ENCODE measurements around the gene LRPAP1.
A peak's percentile ranks its signal among the peaks of the same experiment; 100 is the strongest.
"Not testable (repeated sequence)": the region's sequence is repeated elsewhere in the genome, so short reads cannot be mapped to it uniquely, and the experiment has no call there.

Gene LRPAP1

DNA sequence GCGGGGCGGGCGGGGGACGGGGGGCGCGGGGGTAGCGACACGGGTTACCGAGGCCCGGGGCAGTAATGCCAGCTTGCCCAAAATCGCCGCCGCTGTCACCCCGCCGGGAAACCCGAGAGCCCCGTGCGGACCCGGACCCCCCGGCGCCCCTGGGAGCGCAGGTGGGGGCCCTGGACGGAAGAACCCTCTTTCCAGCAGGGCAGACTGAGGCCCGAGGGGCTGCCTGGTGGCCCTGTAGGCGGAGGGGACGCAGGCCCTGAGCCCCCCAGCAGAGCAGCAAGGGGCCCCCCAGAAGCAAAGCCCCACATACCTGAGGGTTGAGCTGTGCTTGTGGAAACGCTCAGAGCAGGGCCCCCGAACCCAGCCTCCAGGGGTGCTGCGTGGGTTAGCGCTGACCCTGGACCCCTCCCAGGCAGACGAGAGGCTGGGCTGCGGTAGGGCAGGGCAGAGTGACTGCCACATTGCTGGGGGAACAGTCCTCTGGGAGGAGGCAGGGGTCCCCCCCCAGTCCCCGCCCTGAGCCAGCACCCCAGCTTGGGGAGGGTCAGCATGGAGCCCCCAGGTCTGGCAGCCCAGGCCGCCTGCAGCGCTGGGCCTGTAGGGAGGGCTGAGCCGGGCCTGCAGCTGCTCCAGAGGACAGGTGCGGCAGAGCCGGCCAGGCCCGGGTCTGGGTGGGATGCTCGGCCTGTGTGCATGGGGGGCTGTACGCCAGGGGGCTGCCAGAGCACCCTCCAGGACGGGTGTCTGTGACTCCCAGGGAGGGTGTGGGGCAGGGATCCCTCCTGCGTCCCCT is 68.5 kb downstream of the LRPAP1 start:
- Mint-ChIP-seq H3K27ac (no peak overlapping the region), H3K4me3 (no peak overlapping the region), H3K4me1 (peaks cover 2 to 12% of the 10 kb centered on the region in 2 donors), H3K27me3 (peaks cover 34 to 64% of the 10 kb centered on the region in 2 donors), H3K9me3 (peaks cover 4 to 8% of the 10 kb centered on the region in 2 donors), H3K36me3 (peaks cover 3% of the 10 kb centered on the region in 2 donors)
- no peak for ATAC-seq (replicated peaks)
- no peak for DNase-seq

DNA sequence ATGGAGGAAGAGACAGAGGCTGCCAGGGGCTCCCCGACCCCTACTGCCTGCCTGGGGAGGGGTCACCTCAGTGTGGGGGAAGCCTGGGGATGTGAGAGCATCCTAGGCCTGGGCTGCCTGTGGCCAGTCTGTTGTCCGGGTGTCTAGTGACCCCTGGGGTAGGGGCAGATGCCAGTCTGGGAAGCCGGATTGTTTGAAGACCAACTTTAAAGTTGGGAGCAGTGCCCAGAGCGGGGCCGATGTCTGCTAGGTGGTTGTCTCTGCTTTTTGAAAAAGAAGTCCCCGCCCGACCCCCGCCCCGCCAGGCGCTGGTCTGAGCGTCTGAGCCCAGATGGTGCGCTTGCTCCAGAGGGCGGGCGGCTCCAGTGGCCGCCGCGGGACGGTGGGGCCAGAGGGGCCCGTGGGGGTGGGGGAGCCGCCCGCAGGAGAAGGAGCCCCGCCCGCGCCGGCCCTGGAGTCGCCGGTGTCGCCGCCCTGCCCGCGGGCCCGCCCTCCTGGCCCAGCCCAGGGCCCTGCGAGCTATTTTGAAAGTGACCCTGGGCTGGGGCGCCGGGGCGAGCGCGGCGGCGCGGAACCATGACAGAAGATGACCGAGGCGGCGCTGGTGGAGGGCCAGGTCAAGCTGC is 69.3 kb downstream of the LRPAP1 start, which contains the start of gene DOK7:
Gene DOK7, plus strand, starts transcription at position 517 of the 626 bp plus-strand sequence. Its CDS starts 70 bp downstream, at position 587.
- Mint-ChIP-seq H3K27me3 (peaks cover 37 to 67% of the 10 kb centered on the region in 2 donors), H3K4me1 (peaks cover 2 to 12% of the 10 kb centered on the region in 2 donors), H3K36me3 (peaks cover 3% of the 10 kb centered on the region in 2 donors), H3K9me3 (peaks cover 4 to 8% of the 10 kb centered on the region in 2 donors), H3K27ac (no peak within 1 kb of the TSS), H3K4me3 (peak within 1 kb of the TSS; percentile 48 to 75)
- no peak for DNase-seq
- ATAC-seq (replicated peaks): peak; percentile 40 to 53

DNA sequence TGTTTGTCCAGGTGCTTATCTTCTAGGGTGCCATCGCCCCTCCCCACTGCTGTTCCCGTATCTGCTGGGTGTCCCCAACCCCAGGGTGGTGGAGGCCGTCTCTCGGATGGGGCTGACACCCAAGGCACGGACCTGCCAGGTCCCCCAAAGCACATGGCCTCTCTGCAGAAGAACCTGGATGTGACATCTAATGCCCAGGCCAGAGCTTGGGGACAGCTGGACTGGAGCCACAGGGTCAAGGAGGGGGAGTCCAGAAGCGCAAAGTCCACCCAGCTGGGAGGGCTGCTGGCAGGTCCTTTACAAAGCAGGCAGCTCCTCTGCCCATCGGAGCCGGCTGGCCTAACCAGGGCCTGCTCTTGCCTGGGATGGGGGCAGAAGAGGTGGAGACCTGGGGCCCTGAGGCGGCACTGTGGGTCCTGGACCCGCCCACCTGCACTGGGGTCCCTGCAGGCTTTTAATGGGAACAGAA is 69.9 kb downstream of the LRPAP1 start:
- DNase-seq (no peak), ATAC-seq (replicated peaks) (no peak)
- Mint-ChIP-seq H3K4me1 (peaks cover 2 to 12% of the 10 kb centered on the region in 2 donors), H3K9me3 (peaks cover 4 to 8% of the 10 kb centered on the region in 2 donors), H3K27me3 (peaks cover 37 to 67% of the 10 kb centered on the region in 2 donors), H3K36me3 (peaks cover 3% of the 10 kb centered on the region in 2 donors), H3K27ac (no peak overlapping the region), H3K4me3 (peak overlapping the region; percentile 41 to 75)

DNA sequence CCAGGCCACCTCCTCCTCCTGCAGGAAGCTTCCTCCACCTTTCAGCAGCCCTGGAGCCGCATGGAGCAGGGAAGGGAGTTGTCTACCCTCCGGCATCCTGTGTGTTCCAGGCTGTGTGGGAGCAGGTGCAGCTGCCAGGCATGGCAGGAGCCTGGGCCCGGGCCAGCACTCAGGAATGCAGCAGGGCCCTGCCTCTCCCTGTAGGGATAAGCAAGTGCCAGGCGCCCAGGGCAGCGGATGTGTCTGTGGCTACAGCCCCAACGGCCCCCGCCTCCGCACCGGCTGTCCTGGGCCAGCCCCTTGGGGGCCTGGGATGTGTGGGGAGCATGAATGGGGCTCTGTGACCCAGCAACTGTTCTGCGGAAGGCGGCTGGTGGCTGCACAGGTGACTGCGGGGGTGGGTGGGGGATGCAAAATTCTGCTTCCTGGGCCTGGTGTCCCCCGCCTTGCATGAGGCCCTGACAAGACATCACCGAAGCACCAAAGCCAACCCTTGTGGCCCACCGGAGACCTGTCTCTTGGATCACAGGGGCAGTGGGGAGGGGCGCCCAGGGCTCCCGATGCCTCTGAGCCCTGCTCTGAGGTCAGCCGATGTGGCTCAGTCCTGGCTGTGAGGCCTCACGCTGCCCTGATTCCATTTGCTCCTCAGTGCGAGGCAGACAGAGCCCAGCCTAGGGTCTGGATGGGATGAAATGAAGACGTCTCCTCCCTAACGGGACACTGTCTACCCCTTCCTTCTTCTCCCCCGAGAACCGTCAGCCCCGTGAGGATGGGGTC is 70.5 kb downstream of the LRPAP1 start:
- Mint-ChIP-seq H3K4me3 (no peak overlapping the region), H3K27me3 (peaks cover 37 to 67% of the 10 kb centered on the region in 2 donors), H3K9me3 (peaks cover 4 to 8% of the 10 kb centered on the region in 2 donors), H3K36me3 (peaks cover 3% of the 10 kb centered on the region in 2 donors), H3K4me1 (peaks cover 2 to 12% of the 10 kb centered on the region in 2 donors), H3K27ac (peak overlapping the region; percentile 25)
- ATAC-seq (replicated peaks) (peak in 1 of 2 donors; percentile 41), DNase-seq (no peak)

DNA sequence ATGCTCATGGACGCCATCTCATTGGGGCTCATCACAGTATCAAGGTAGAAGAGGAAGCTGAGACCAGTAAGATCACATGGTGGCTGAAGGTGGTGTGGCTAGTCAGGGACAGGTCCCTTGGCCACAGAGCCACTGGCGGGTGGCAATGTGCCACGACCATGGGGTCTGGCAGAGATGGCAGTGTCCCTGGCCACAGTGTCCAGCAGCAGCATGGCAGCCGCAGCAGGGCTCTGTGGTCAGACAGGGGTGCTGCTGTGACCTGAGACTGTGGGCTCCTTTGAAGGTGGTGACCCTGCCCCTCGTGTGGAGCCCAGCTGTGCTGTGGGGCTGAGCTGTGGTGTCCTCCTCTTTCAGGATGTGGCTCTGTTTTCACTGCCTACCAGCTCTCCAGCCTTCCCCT is 71.3 kb downstream of the LRPAP1 start:
- H3K27ac Mint-ChIP-seq: no peak overlapping the region
- ATAC-seq (replicated peaks): no peak
- H3K27me3 Mint-ChIP-seq: peaks cover 37 to 65% of the 10 kb centered on the region in 2 donors

DNA sequence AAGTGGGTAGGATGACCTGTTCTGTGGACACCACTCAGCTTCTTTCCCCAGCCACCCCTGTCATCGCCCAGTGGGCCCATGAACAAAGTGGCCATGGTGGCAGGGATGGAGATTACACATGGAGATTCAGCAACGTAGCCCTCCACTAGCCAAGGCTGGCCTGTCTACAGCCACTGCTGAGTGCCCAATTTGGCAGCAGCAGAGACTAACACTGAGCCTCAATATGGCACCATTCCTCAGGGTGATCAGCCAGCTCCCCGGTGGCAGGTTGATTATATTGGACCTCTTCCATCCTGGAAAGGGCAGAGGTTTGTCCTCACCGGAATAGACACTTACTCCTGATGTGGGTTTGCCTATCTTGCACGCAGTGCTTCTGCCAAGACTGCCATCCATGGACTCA is 73.1 kb downstream of the LRPAP1 start:
- not testable (repeated sequence) for H3K27ac Mint-ChIP-seq; ATAC-seq (replicated peaks); DNase-seq; H3K36me3 Mint-ChIP-seq; H3K4me3 Mint-ChIP-seq
- Mint-ChIP-seq H3K9me3 (peaks cover 14 to 16% of the 10 kb centered on the region in 2 donors), H3K27me3 (peaks cover 22 to 48% of the 10 kb centered on the region in 2 donors), H3K4me1 (peaks cover 2 to 12% of the 10 kb centered on the region in 2 donors)

More for the DNA sequence above, 71.3 kb downstream of the LRPAP1 start:
- H3K4me1 Mint-ChIP-seq: peaks cover 2 to 12% of the 10 kb centered on the region in 2 donors
- DNase-seq: no peak
- H3K36me3 Mint-ChIP-seq: peaks cover 3% of the 10 kb centered on the region in 2 donors
- H3K4me3 Mint-ChIP-seq: no peak overlapping the region
- peaks cover 4 to 8% of the 10 kb centered on the region in 2 donors for H3K9me3 Mint-ChIP-seq

DNA sequence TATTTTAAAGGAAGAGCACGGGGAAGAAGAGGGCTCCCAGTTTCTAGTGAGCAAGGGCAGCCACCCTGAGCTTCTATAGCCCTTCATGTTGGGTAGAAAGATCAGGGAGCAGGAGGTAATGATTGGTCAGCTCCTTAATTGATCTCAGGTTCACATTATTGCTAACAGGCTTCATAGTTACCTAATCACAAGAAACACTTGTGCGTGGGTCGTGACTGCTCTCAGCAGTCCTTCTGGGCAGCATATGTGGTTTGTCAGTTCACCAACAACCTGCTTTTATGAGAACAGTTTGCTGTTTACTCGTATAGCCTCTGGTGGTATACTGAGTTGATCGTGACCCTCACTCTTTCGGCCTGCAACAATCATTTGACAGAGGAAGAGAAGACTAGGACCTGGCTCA is 73.9 kb downstream of the LRPAP1 start:
- H3K9me3 Mint-ChIP-seq: peaks cover 14 to 16% of the 10 kb centered on the region in 2 donors
- H3K4me3 Mint-ChIP-seq: no peak overlapping the region
- ATAC-seq (replicated peaks) (no peak), DNase-seq (no peak)
- peaks cover 22 to 45% of the 10 kb centered on the region in 2 donors for H3K27me3 Mint-ChIP-seq
- peaks cover 2 to 12% of the 10 kb centered on the region in 2 donors for H3K4me1 Mint-ChIP-seq
- peaks cover 7 to 8% of the 10 kb centered on the region in 2 donors for H3K36me3 Mint-ChIP-seq
- no peak overlapping the region for H3K27ac Mint-ChIP-seq

DNA sequence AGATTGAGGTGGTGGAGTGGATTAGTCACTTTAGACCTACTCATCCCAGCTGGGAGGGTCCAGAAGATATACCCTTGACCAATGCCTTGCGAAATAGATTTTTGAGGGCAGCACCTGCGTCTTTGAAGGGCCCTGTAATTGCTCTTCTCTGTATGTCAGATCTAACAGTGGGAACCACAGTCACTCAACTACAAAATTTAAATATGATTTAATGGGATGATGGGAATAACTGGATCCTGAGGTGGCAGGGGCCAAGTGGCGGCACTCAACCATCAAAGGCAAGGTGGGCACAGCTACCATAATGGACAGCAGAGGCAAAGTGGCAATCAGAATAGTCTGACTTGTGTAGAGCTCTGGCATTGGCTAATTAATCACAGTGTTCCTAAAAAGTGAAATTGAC is 76.6 kb downstream of the LRPAP1 start:
- H3K4me3 Mint-ChIP-seq; DNase-seq; H3K4me1 Mint-ChIP-seq; H3K27ac Mint-ChIP-seq; H3K36me3 Mint-ChIP-seq; ATAC-seq (replicated peaks): not testable (repeated sequence)
- H3K9me3 Mint-ChIP-seq: peaks cover 14 to 15% of the 10 kb centered on the region in 2 donors
- peaks cover 11 to 18% of the 10 kb centered on the region in 2 donors for H3K27me3 Mint-ChIP-seq
